Upper lobe of right lung (tissue), 1 donor: Measurements from ENCODE around the gene MSTO1. TPM values are rescaled to one million over a fixed set of nuclear protein-coding genes. Genes with fewer than 3 reads are reported as not detected.
"Not testable (repeated sequence)": the region's sequence is repeated elsewhere in the genome, so short reads cannot be mapped to it uniquely, and the experiment has no call there.

Source experiments
- ATAC-seq: fragments of 200-7000 bp; cut with Tn5 transposase; one replicate; pipeline ENCODE4 v1.9.1; 2020; ENCODE audit warnings: mild to moderate bottlenecking, moderate library complexity
- DNase-seq: peaks from one replicate; pipeline ENCODE4 v3.0.0-alpha.2; 2020
- H3K27ac ChIP-seq: fragments of 200-600 bp; one replicate; pipeline ENCODE4 v1.8.0; 2022
- H3K27me3 ChIP-seq: fragments of 200-600 bp; one replicate; pipeline ENCODE4 v1.8.0; 2022; ENCODE audit warnings: mild to moderate bottlenecking
- H3K36me3 ChIP-seq: fragments of 200-600 bp; one replicate; pipeline ENCODE4 v1.8.0; 2022
- H3K4me1 ChIP-seq: fragments of 200-600 bp; one replicate; pipeline ENCODE4 v1.8.0; 2022
- H3K4me3 ChIP-seq: fragments of 200-600 bp; one replicate; pipeline ENCODE4 v1.8.0; 2022; ENCODE audit warnings: mild to moderate bottlenecking
- H3K9me3 ChIP-seq: fragments of 200-600 bp; one replicate; pipeline ENCODE4 v1.8.0; 2022
- intact Hi-C: fragments of 100-400 bp; cut with DNase I; formaldehyde crosslinking; loops from one replicate; pipeline ENCODE4 v1.11.0; 2022
- total RNA-seq: library from RNA; stranded (reverse); fragmentation: NEBNext Ultra II Directional; extraction: Animal tissue kit (Norgen Biotek cat#: 25700); gene quantifications from one replicate; pipeline ENCODE4 v1.2.1, GENCODE V29; 2021
- TF ChIP-seq, protein P1 (sequence below): fragments of 200-600 bp; IDR thresholded peaks from one replicate; pipeline ENCODE4 v1.8.0; 2022; ENCODE audit warnings: antibody characterized with exemption
- donor health status: DM: no; HTN: yes; CAD: no; lungs with severe emphysema.

The MSTO1 gene
- total RNA-seq, 1 donor from 2014 or later: 25.4 TPM

DNA sequence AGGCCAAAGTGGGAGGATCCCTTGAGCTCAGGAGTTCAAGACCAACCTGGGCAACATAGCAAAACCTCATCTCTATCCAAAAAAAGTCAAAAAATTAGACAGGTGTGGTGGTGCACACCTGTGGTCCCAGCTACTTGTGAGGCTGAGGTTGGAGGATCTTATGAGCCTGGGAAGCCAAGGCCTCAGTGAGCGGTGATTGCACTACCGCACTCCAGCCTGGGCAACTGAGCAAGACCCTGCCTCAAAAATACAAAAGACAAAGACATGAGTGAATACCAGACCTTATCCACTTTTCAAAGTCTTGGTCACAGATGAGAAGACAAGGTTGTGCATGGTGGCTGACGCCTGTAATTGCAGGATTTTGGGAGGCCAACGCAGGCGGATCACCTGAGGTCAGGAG is 13.2 kb upstream of the MSTO1 start:
- no peaks in the 10 kb centered on the region for H3K27me3 ChIP-seq
- TF ChIP-seq, protein P1, sequence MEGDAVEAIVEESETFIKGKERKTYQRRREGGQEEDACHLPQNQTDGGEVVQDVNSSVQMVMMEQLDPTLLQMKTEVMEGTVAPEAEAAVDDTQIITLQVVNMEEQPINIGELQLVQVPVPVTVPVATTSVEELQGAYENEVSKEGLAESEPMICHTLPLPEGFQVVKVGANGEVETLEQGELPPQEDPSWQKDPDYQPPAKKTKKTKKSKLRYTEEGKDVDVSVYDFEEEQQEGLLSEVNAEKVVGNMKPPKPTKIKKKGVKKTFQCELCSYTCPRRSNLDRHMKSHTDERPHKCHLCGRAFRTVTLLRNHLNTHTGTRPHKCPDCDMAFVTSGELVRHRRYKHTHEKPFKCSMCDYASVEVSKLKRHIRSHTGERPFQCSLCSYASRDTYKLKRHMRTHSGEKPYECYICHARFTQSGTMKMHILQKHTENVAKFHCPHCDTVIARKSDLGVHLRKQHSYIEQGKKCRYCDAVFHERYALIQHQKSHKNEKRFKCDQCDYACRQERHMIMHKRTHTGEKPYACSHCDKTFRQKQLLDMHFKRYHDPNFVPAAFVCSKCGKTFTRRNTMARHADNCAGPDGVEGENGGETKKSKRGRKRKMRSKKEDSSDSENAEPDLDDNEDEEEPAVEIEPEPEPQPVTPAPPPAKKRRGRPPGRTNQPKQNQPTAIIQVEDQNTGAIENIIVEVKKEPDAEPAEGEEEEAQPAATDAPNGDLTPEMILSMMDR: no peak
- intact Hi-C loops: no loop called here
- peaks cover 3% of the 10 kb centered on the region for H3K4me1 ChIP-seq
- H3K36me3 ChIP-seq: no peaks in the 10 kb centered on the region
- ATAC-seq (no peak), DNase-seq (no peak)
- no peak overlapping the region for H3K27ac ChIP-seq
- no peak overlapping the region for H3K4me3 ChIP-seq
- no peaks in the 10 kb centered on the region for H3K9me3 ChIP-seq

DNA sequence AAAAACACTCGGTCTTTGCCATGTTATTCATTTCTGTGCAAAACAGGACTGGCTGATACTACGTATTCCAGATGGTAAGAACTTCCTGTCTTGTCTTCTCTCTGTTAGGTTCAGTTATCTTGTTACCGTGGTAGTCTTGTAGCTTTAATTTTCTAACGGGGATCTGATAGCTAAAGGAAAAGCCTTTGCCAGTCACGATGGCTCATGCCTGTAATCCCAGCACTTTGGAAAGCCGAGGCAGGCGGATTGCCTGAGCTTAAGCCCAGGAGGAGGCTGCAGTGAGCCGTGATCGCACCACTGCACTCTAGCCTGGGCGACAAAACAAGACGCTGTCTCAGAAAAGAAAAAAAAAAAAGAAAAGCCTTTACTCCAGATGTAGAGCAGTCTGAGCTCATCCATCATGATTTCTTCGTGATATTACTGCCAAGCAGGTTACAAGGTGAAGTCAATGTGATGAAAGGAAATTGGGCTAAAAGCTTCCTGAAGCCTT is 11.1 kb upstream of the MSTO1 start:
- intact Hi-C loops: no loop called here
- DNase-seq (no peak), ATAC-seq (no peak)
- TF ChIP-seq, protein P1: no peak
- H3K4me1 ChIP-seq: no peaks in the 10 kb centered on the region
- H3K4me3 ChIP-seq: no peak overlapping the region
- no peak overlapping the region for H3K27ac ChIP-seq
- no peaks in the 10 kb centered on the region for H3K9me3 ChIP-seq
- no peaks in the 10 kb centered on the region for H3K36me3 ChIP-seq
- no peaks in the 10 kb centered on the region for H3K27me3 ChIP-seq

DNA sequence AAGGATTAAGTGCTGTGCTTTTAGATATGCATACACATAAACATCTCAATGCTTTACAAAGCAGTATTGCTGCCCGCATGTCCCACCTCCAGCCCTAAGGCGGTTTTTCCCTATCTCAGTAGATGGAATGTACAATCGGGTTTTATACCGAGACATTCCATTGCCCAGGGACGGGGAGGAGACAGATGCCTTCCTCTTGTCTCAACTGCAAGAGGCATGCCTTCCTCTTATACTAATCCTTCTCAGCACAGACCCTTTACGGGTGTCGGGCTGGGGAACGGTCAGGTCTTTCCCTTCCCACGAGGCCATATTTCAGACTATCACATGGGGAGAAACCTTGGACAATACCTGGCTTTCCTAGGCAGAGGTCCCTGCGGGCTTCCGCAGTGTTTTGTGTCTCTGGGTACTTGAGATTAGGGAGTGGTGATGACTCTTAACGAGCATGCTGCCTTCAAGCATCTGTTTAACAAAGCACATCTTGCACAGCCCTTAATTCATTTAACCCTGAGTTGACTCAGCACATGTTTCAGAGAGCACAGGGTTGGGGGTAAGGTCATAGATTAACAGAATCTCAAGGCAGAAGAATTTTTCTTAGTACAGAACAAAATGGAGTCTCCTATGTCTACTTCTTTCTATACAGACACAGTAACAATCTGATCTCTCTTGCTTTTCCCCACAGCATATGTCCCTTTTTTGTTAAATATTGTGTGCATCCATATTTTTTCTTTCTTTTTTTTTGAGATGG is 10.0 kb upstream of the MSTO1 start:
- H3K36me3 ChIP-seq, intact Hi-C loops, H3K9me3 ChIP-seq, DNase-seq, H3K27ac ChIP-seq, H3K4me3 ChIP-seq, ATAC-seq, H3K27me3 ChIP-seq, H3K4me1 ChIP-seq: not testable (repeated sequence)

DNA sequence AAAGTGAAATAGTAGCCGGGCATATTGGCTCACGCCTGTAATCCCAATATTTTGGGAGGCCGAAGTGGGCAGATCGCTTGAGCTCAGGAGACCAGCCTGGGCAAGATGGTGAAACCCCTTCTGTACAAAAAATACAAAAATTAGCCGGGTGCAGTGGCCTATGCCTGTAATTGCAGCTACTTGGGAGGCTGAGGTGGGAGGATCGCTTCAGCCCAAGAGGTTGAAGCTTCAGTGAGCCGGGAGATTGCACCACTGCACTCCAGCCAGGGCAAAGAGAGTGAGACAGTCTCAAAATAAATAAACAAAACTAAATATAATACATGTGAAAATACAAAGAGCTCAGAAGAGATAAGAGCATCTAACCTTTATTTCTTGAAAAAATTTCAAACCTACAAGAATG is 2.3 kb upstream of the MSTO1 start:
- no peaks in the 10 kb centered on the region for H3K27me3 ChIP-seq
- TF ChIP-seq, protein P1: no peak
- no peak overlapping the region for H3K27ac ChIP-seq
- H3K36me3 ChIP-seq: peaks cover 7% of the 10 kb centered on the region
- H3K4me1 ChIP-seq: no peaks in the 10 kb centered on the region
- H3K4me3 ChIP-seq: no peak overlapping the region
- DNase-seq (no peak), ATAC-seq (no peak)
- intact Hi-C loops: no loop called here
- no peaks in the 10 kb centered on the region for H3K9me3 ChIP-seq

DNA sequence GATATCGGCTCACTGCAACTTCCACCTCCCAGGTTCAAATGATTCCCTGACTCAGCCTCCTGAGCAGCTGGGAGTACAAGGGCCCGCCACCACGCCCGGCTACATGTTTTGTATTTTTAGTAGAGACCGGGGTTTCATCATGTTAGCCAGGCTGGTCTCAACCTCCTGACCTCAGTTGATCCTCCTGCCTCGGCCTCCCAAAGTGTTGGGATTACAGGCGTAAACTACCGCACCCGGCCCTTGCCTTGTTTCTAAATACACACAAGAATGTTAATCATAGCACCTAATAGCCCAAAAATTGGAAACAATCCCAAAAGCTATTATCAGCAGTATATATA is 1.2 kb upstream of the MSTO1 start:
- Histone ChIP-seq H3K36me3 (peaks cover 12% of the 10 kb centered on the region), H3K4me1 (no peaks in the 10 kb centered on the region), H3K27me3 (no peaks in the 10 kb centered on the region), H3K4me3 (no peak overlapping the region), H3K27ac (no peak overlapping the region), H3K9me3 (no peaks in the 10 kb centered on the region)
- DNase-seq (no peak), ATAC-seq (no peak)
- intact Hi-C loops: no loop called here
- TF ChIP-seq, protein P1: no peak

DNA sequence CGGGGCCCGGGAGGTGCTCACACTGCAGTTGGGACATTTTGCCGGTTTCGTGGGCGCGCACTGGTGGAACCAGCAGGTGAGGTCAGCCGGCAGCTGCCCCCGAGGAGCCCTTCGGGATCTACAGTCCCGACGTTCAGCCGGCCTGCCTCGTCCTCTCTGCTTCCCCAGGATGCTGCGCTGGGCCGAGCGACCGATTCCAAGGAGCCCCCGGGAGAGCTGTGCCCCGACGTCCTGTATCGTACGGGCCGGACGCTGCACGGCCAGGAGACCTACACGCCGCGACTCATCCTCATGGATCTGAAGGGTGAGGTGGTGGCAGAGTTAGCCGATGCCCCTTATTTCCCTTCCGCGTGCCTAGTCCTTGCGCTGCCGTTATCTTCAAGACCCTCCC is 234 bp downstream of the MSTO1 start:
- H3K27ac ChIP-seq, intact Hi-C loops, H3K27me3 ChIP-seq, DNase-seq, H3K9me3 ChIP-seq, H3K4me1 ChIP-seq: not testable (repeated sequence)
- H3K4me3 ChIP-seq: peak overlapping the region; percentile 70
- H3K36me3 ChIP-seq: peaks cover 12% of the 10 kb centered on the region
- peak; percentile 49 for ATAC-seq

DNA sequence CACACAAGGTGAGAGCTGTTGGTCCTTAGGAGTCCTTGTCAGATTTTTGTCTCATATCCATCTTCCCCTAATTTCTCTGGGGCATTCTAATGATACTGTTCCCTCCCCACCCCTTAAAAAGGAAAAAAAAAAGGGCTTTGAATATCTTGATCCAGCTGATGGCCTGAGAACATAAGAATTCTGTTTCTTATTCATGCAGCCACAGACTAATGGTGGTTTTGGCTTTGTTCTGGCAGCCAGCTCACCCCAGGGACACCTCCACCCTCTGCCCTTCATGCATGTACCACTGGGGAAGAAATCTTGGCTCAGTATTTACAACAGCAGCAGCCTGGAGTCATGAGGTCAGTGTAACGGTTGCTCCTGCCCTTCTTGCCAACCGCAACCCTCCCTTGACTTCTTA is 3.2 kb downstream of the MSTO1 start:
- DNase-seq, H3K4me3 ChIP-seq, intact Hi-C loops: not testable (repeated sequence)

More for the DNA sequence above, 3.2 kb downstream of the MSTO1 start:
- not testable (repeated sequence) for H3K9me3 ChIP-seq, H3K27me3 ChIP-seq, H3K27ac ChIP-seq, H3K4me1 ChIP-seq, ATAC-seq
- peaks cover 12% of the 10 kb centered on the region for H3K36me3 ChIP-seq
